Mesendoderm (in vitro differentiated cells): Measurements from ENCODE around the gene OXGR1. TPM values are rescaled to one million over a fixed set of nuclear protein-coding genes. Genes with fewer than 3 reads are reported as not detected.

Experiments
- DNase-seq: peaks from one replicate; pipeline ENCODE4 v3.0.0; 2013
- H2AK5ac ChIP-seq: 2 replicates; pipeline ENCODE4 v1.6.1; 2013; ENCODE audit warnings: low read length, inconsistent platforms
- H2BK120ac ChIP-seq: 2 replicates; pipeline ENCODE4 v1.6.1; 2013; ENCODE audit warnings: low read depth, mild to moderate bottlenecking, low read length, moderate library complexity, mixed read lengths
- H2BK15ac ChIP-seq: replicated peaks from 2 replicates; pipeline ENCODE4 v1.6.1; 2013; ENCODE audit warnings: low read depth, mild to moderate bottlenecking, moderate library complexity
- H2BK5ac ChIP-seq: 2 replicates; pipeline ENCODE4 v1.6.1; 2013; ENCODE audit warnings: low read length, inconsistent platforms
- H3K18ac ChIP-seq: 2 replicates; pipeline ENCODE4 v1.6.1; 2013; ENCODE audit warnings: mild to moderate bottlenecking, low read length, mixed read lengths
- H3K23ac ChIP-seq: one replicate; pipeline ENCODE4 v1.6.1; 2013; ENCODE audit warnings: low read length
- H3K27ac ChIP-seq: 2 replicates; pipeline ENCODE4 v1.5.1; 2013; ENCODE audit warnings: low read depth, mild to moderate bottlenecking, inconsistent platforms, low read length, moderate library complexity
- H3K27me3 ChIP-seq: 2 replicates; pipeline ENCODE4 v1.6.1; 2013; ENCODE audit warnings: low read length, control low read depth, mild to moderate bottlenecking, inconsistent platforms; ENCODE audit not compliant: insufficient read depth, poor library complexity
- H3K36me3 ChIP-seq: 2 replicates; pipeline ENCODE4 v1.6.1; 2013; ENCODE audit warnings: low read length, inconsistent platforms; ENCODE audit not compliant: control insufficient read depth, insufficient read depth
- H3K4ac ChIP-seq: one replicate; pipeline ENCODE4 v1.6.1; 2013; ENCODE audit warnings: low read depth, mild to moderate bottlenecking, low read length, moderate library complexity
- H3K4me1 ChIP-seq: 2 replicates; pipeline ENCODE4 v1.6.1; 2013; ENCODE audit warnings: low read depth, low read length, inconsistent platforms; ENCODE audit not compliant: control insufficient read depth
- H3K4me2 ChIP-seq: 2 replicates; pipeline ENCODE4 v1.6.1; 2013; ENCODE audit warnings: low read length
- H3K4me3 ChIP-seq: 2 replicates; pipeline ENCODE4 v1.5.1; 2013; ENCODE audit warnings: mild to moderate bottlenecking, low read length
- H3K56ac ChIP-seq: one replicate; pipeline ENCODE4 v1.6.1; 2013; ENCODE audit warnings: low read length
- H3K79me1 ChIP-seq: 2 replicates; pipeline ENCODE4 v1.6.1; 2013; ENCODE audit warnings: low read length, inconsistent platforms
- H3K79me2 ChIP-seq: 2 replicates; pipeline ENCODE4 v1.6.1; 2013; ENCODE audit warnings: mild to moderate bottlenecking, low read length; ENCODE audit not compliant: control insufficient read depth, insufficient read depth
- H3K9ac ChIP-seq: 2 replicates; pipeline ENCODE4 v1.6.1; 2013; ENCODE audit warnings: low read length, inconsistent platforms
- H4K5ac ChIP-seq: one replicate; pipeline ENCODE4 v1.6.1; 2013; ENCODE audit warnings: low read length
- H4K8ac ChIP-seq: one replicate; pipeline ENCODE4 v1.6.1; 2013; ENCODE audit warnings: low read depth, mild to moderate bottlenecking, control low read depth, low read length, moderate library complexity
- WGBS: extraction: QIAGEN DNeasy Blood & Tissue Kit; methylation state at CpG from one replicate; pipeline ENCODE4 v1.1.7; 2013; ENCODE audit warnings: low lambda C conversion rate, missing lambda C conversion rate; ENCODE audit not compliant: insufficient coverage; ENCODE audit errors: extremely low coverage; 5-methylcytosine and 5-hydroxymethylcytosine counted together
- polyA plus RNA-seq, 2 experiments: library from polyadenylated mRNA; stranded (reverse); fragments of 200-250 nt; gene quantifications; one replicate each; pipeline ENCODE4 v1.2.3, GENCODE V29; 2013

Gene OXGR1
- 0.11 TPM for polyA plus RNA-seq (2013, experiment 1 of 2)
- polyA plus RNA-seq (2013, experiment 2 of 2), result 0.22 TPM

GRCh38 chr13:96994017-96994857, at the start of gene OXGR1:
OXGR1 (minus strand) TSS chr13:96994476; CDS start chr13:96987759, 6,717 bp downstream.
- no peaks in the 10 kb centered on the region for H3K36me3 ChIP-seq

DNA sequence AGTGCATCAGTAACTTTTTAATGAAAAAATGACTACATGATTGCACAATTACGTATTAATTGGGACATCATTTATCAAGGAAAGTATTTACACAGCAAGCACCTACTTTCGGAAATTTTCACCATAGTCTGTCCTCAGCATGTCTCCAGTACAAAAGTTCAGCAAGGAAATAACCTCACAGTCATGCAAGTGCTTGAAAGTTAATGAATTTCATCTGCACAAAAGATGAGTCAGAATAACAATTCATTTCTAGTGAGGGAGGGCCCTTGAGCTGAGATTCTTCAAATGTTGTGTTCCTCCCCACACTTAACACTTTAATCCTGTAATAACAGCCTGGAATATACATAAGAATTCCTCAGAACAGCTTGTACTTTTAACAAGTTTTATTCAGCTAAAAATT, 49.0 kb upstream of the OXGR1 start:
- H4K5ac ChIP-seq, result no peak overlapping the region
- no peak overlapping the region for H2BK120ac ChIP-seq
- H3K56ac ChIP-seq, result no peak overlapping the region
- H2AK5ac ChIP-seq, result no peak overlapping the region
- H3K18ac ChIP-seq, result no peak overlapping the region
- H3K23ac ChIP-seq, result no peak overlapping the region
- no peak overlapping the region for H3K9ac ChIP-seq
- no CpG with 5 or more reads among the region's 2 CpGs for WGBS
- H3K27ac ChIP-seq, result no peak overlapping the region
- no peak overlapping the region for H4K8ac ChIP-seq
- no peak overlapping the region for H2BK5ac ChIP-seq
- no peak overlapping the region for H2BK15ac ChIP-seq
- H3K79me2 ChIP-seq, result no peaks in the 10 kb centered on the region
- H3K36me3 ChIP-seq, result no peaks in the 10 kb centered on the region
- no peak overlapping the region for H3K4me3 ChIP-seq
- H3K27me3 ChIP-seq, result no peaks in the 10 kb centered on the region
- no peak overlapping the region for H3K4ac ChIP-seq
- no peaks in the 10 kb centered on the region for H3K79me1 ChIP-seq
- no peaks in the 10 kb centered on the region for H3K4me1 ChIP-seq
- no peak for DNase-seq
- H3K4me2 ChIP-seq, result no peak overlapping the region

More at GRCh38 chr13:96994017-96994857, at the start of gene OXGR1:
- no peaks in the 10 kb centered on the region for H3K4me1 ChIP-seq
- H3K27ac ChIP-seq, result no peak within 1 kb of the TSS
- H3K27me3 ChIP-seq, result peaks cover 13% of the 10 kb centered on the region
- H2BK15ac ChIP-seq, result no peak within 1 kb of the TSS
- peak within 1 kb of the TSS; percentile 58 for H3K9ac ChIP-seq
- no peak within 1 kb of the TSS for H2BK5ac ChIP-seq
- peak; percentile 25 for DNase-seq
- no peak within 1 kb of the TSS for H3K18ac ChIP-seq
- WGBS, result no CpG with 5 or more reads among the region's 52 CpGs
- H3K23ac ChIP-seq, result no peak within 1 kb of the TSS
- H3K4me3 ChIP-seq, result peak within 1 kb of the TSS; percentile 33
- no peak within 1 kb of the TSS for H3K4ac ChIP-seq
- H2BK120ac ChIP-seq, result no peak within 1 kb of the TSS
- H3K56ac ChIP-seq, result peak within 1 kb of the TSS; percentile 82
- no peaks in the 10 kb centered on the region for H3K79me1 ChIP-seq
- H2AK5ac ChIP-seq, result no peak within 1 kb of the TSS
- H4K8ac ChIP-seq, result no peak within 1 kb of the TSS
- H3K4me2 ChIP-seq, result peak within 1 kb of the TSS; percentile 77
- no peak within 1 kb of the TSS for H4K5ac ChIP-seq
- H3K79me2 ChIP-seq, result no peaks in the 10 kb centered on the region

DNA sequence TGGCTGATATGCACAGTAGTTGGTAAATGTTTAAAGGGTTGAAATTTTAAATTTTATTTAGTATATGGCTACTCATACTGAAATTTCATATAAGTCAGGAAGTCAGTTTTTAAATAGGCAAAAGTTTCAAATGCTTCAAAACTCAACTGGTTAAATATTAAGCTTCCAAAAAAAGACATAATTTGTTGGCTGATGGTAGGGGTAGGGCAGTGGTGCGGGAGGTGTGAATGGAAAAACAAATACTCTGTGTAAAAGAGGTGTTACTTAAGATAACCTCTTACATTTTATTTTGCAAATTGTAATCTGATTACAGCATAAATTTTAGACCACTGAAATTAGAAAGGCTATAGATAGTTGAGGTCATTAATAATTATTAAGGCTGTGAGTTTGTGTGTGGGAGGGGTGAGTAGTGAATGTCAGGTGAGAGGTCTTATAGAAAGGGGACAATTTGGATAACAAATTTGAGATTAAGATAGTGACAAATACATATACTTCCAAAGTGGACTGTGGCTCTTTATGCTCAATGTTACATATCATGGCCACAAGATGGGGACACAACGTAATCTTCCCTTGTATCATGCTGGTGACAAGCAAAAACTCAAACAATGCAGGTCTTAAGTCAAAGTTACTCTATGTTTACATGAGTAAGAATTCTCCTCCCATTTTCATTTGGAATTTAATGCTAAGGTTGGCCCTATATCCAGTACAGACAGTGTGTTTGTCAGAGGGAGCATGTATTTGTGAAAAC, 36.6 kb upstream of the OXGR1 start:
- Histone ChIP-seq H3K27ac (no peak overlapping the region), H3K79me2 (no peaks in the 10 kb centered on the region), H3K79me1 (no peaks in the 10 kb centered on the region), H4K8ac (no peak overlapping the region), H3K56ac (no peak overlapping the region), H3K36me3 (no peaks in the 10 kb centered on the region), H3K4me1 (no peaks in the 10 kb centered on the region), H3K27me3 (no peaks in the 10 kb centered on the region), H3K4me2 (no peak overlapping the region), H3K4ac (no peak overlapping the region), H2BK5ac (no peak overlapping the region), H3K9ac (no peak overlapping the region), H2BK120ac (no peak overlapping the region), H3K4me3 (no peak overlapping the region), H2AK5ac (no peak overlapping the region), H4K5ac (no peak overlapping the region), H3K18ac (no peak overlapping the region), H3K23ac (no peak overlapping the region), H2BK15ac (no peak overlapping the region)
- WGBS, result no CpG with 5 or more reads among the region's 2 CpGs
- peak; percentile 67 for DNase-seq

- H3K36me3 ChIP-seq, result no peaks in the 10 kb centered on the region
- no peaks in the 10 kb centered on the region for H3K79me2 ChIP-seq
- H4K8ac ChIP-seq, result no peak overlapping the region
- H3K4ac ChIP-seq, result no peak overlapping the region
- no peak overlapping the region for H3K23ac ChIP-seq
- H2BK120ac ChIP-seq, result no peak overlapping the region
- no peak overlapping the region for H2AK5ac ChIP-seq
- no peak overlapping the region for H2BK5ac ChIP-seq
- no peak overlapping the region for H2BK15ac ChIP-seq
- WGBS, result no CpG with 5 or more reads among the region's 12 CpGs
- H4K5ac ChIP-seq, result no peak overlapping the region
- H3K79me1 ChIP-seq, result no peaks in the 10 kb centered on the region
- no peak overlapping the region for H3K9ac ChIP-seq
- no peaks in the 10 kb centered on the region for H3K27me3 ChIP-seq
- H3K18ac ChIP-seq, result no peak overlapping the region
- no peak overlapping the region for H3K4me2 ChIP-seq
- peak; percentile 62 for DNase-seq
- no peak overlapping the region for H3K56ac ChIP-seq
- no peak overlapping the region for H3K4me3 ChIP-seq
- H3K27ac ChIP-seq, result no peak overlapping the region
- no peaks in the 10 kb centered on the region for H3K4me1 ChIP-seq
Observed at GRCh38 chr13:97028441-97029299, 34.4 kb upstream of the OXGR1 start.

DNA sequence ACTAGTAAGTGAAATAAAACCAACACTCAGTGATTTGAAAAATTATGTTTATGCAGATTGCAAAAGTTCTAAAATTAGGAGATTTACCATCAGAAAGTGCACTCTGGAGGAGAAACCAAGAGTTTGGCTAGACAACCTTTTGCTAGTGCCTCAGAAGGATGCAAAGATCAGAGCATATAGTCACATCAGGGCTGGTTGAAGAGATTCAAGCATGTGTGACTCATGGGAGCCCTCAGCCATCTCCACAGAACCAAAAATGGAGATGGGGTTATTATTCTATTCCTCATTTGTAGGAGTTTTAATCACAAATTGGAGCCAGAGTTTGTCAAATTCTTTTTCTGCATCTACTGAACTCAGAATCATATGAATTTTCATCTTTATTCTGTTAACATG, 32.9 kb upstream of the OXGR1 start:
- Histone ChIP-seq H3K4me2 (no peak overlapping the region), H3K4ac (no peak overlapping the region), H3K4me1 (no peaks in the 10 kb centered on the region), H2BK120ac (no peak overlapping the region), H3K23ac (no peak overlapping the region), H3K4me3 (no peak overlapping the region), H2BK5ac (no peak overlapping the region), H3K18ac (no peak overlapping the region), H3K79me2 (no peaks in the 10 kb centered on the region), H3K9ac (no peak overlapping the region), H4K5ac (no peak overlapping the region), H3K56ac (no peak overlapping the region), H4K8ac (no peak overlapping the region), H3K27ac (no peak overlapping the region), H3K27me3 (no peaks in the 10 kb centered on the region), H3K36me3 (no peaks in the 10 kb centered on the region), H2AK5ac (no peak overlapping the region), H3K79me1 (no peaks in the 10 kb centered on the region), H2BK15ac (no peak overlapping the region)
- no peak for DNase-seq
